ENCODE results near the gene TNF.

Gene TNF

DNA sequence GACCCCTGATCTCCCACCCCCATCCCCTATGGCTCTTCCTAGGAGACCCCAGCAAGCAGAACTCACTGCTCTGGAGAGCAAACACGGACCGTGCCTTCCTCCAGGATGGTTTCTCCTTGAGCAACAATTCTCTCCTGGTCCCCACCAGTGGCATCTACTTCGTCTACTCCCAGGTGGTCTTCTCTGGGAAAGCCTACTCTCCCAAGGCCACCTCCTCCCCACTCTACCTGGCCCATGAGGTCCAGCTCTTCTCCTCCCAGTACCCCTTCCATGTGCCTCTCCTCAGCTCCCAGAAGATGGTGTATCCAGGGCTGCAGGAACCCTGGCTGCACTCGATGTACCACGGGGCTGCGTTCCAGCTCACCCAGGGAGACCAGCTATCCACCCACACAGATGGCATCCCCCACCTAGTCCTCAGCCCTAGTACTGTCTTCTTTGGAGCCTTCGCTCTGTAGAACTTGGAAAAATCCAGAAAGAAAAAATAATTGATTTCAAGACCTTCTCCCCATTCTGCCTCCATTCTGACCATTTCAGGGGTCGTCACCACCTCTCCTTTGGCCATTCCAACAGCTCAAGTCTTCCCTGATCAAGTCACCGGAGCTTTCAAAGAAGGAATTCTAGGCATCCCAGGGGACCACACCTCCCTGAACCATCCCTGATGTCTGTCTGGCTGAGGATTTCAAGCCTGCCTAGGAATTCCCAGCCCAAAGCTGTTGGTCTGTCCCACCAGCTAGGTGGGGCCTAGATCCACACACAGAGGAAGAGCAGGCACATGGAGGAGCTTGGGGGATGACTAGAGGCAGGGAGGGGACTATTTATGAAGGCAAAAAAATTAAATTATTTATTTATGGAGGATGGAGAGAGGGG is 1.9 kb upstream of the TNF start:
- DNase-seq = no peak

DNA sequence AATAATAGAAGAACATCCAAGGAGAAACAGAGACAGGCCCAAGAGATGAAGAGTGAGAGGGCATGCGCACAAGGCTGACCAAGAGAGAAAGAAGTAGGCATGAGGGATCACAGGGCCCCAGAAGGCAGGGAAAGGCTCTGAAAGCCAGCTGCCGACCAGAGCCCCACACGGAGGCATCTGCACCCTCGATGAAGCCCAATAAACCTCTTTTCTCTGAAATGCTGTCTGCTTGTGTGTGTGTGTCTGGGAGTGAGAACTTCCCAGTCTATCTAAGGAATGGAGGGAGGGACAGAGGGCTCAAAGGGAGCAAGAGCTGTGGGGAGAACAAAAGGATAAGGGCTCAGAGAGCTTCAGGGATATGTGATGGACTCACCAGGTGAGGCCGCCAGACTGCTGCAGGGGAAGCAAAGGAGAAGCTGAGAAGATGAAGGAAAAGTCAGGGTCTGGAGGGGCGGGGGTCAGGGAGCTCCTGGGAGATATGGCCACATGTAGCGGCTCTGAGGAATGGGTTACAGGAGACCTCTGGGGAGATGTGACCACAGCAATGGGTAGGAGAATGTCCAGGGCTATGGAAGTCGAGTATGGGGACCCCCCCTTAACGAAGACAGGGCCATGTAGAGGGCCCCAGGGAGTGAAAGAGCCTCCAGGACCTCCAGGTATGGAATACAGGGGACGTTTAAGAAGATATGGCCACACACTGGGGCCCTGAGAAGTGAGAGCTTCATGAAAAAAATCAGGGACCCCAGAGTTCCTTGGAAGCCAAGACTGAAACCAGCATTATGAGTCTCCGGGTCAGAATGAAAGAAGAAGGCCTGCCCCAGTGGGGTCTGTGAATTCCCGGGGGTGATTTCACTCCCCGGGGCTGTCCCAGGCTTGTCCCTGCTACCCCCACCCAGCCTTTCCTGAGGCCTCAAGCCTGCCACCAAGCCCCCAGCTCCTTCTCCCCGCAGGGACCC is 981 bp upstream of the TNF start:
- no peak for DNase-seq

DNA sequence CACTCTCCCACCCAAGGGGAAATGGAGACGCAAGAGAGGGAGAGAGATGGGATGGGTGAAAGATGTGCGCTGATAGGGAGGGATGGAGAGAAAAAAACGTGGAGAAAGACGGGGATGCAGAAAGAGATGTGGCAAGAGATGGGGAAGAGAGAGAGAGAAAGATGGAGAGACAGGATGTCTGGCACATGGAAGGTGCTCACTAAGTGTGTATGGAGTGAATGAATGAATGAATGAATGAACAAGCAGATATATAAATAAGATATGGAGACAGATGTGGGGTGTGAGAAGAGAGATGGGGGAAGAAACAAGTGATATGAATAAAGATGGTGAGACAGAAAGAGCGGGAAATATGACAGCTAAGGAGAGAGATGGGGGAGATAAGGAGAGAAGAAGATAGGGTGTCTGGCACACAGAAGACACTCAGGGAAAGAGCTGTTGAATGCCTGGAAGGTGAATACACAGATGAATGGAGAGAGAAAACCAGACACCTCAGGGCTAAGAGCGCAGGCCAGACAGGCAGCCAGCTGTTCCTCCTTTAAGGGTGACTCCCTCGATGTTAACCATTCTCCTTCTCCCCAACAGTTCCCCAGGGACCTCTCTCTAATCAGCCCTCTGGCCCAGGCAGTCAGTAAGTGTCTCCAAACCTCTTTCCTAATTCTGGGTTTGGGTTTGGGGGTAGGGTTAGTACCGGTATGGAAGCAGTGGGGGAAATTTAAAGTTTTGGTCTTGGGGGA is 754 bp downstream of the TNF start:
- no peak for DNase-seq

DNA sequence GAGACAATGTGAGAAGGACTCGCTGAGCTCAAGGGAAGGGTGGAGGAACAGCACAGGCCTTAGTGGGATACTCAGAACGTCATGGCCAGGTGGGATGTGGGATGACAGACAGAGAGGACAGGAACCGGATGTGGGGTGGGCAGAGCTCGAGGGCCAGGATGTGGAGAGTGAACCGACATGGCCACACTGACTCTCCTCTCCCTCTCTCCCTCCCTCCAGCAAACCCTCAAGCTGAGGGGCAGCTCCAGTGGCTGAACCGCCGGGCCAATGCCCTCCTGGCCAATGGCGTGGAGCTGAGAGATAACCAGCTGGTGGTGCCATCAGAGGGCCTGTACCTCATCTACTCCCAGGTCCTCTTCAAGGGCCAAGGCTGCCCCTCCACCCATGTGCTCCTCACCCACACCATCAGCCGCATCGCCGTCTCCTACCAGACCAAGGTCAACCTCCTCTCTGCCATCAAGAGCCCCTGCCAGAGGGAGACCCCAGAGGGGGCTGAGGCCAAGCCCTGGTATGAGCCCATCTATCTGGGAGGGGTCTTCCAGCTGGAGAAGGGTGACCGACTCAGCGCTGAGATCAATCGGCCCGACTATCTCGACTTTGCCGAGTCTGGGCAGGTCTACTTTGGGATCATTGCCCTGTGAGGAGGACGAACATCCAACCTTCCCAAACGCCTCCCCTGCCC is 1.7 kb downstream of the TNF start:
- DNase-seq = peak; percentile 59

DNA sequence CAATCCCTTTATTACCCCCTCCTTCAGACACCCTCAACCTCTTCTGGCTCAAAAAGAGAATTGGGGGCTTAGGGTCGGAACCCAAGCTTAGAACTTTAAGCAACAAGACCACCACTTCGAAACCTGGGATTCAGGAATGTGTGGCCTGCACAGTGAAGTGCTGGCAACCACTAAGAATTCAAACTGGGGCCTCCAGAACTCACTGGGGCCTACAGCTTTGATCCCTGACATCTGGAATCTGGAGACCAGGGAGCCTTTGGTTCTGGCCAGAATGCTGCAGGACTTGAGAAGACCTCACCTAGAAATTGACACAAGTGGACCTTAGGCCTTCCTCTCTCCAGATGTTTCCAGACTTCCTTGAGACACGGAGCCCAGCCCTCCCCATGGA is 2.2 kb downstream of the TNF start:
- DNase-seq = no peak

DNA sequence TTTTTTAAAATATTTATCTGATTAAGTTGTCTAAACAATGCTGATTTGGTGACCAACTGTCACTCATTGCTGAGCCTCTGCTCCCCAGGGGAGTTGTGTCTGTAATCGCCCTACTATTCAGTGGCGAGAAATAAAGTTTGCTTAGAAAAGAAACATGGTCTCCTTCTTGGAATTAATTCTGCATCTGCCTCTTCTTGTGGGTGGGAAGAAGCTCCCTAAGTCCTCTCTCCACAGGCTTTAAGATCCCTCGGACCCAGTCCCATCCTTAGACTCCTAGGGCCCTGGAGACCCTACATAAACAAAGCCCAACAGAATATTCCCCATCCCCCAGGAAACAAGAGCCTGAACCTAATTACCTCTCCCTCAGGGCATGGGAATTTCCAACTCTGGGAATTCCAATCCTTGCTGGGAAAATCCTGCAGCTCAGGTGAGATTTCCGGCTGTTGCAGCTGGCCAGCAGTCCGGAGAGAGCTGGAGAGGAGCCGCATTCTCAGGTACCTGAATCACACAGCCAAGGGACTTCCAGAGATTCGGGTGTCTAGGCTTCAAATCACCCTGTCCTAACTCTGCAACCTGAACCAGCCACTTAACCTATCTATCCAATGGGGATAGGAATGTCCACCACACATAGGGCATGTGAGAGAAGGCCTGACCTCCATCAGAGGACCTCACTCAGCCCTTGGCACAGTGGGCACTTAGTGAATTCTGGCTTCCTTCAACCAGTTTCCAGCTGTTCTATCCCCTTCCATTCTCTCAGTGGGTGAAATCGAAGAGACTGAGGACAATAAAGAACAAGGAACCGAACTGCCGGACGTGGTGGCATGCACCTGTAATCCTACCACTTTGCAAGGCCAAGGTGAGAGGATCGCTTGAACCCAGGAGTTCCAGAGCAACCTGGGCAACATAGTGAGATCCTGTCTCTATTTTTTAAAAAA is 3.1 kb downstream of the TNF start:
- no peak for DNase-seq

DNA sequence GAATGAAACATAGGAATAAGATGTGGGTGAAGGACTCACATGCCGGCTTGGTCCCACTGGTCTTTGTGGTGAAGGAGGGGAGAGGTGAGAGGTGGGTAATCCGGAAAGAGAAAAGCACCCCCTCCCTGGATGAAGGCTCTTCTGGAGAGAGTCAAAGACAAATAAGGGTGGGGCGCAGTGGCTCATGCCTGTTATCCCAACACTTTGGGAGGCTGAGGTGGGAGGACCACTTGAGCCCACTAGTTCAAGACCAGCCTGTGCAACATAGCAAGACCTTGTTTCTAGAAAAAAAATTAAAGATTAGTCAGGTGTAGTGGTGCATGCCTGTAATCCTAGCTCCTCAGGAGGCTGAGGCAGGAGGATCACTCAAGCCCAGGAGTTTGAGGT is 3.7 kb downstream of the TNF start:
- DNase-seq = no peak

DNA sequence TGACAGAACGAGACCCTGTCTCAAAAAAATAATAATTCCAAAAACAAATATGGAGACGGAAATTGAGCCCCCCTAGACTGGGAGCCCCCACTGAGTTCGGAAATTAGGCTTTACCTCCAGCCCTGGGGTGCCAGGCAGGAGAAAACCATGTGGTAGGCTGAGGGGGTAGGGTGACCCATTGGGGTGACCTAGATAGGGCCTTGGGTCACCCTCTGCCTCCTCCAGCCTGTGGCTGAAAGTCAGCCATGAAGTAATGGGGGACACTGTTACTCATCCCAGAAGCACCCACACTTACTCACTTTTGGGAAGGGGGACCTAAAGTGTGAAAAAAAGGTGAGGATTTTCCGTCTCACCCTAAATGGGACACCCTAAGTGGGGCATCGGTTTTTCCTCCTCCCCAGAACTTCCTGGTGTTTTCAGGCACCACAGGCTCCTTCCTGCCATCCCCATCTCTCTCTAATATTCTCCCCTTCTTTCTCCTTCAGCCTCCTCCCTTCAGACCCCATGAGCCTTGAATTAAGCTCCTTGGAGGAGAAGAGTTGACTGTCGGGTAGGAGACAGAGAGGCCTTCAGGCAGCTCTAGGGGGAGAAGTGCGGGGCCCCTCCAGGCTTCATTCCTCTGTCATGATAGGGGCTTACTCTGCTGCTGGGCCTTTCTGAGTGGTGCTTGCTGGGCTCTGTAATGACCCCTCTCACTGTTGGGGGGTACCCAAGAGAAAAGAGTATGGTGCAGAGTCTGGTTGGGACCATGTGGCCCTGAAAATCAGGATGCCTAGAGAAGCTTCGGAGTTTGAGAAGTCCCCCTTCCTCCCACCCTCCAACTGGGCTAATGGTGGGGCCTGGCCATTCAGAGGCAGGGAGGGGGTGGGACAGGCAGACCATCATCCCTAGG is 4.4 kb downstream of the TNF start:
- DNase-seq = peak; percentile 23

DNA sequence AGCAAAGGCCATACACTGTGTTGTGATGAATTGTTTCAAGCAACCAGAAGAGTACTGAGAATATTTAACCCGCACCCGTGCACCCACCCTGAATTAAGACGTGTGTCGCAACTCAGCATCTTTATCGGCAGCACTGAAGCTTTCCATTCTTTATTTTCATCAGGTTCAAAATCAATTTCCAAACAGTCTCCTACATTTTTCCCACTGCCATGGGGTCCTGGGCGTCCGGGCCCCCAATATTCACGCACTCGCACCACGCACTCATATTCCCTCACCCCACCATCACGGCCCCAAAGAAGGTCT is 5.0 kb downstream of the TNF start:
- DNase-seq = no peak

DNA sequence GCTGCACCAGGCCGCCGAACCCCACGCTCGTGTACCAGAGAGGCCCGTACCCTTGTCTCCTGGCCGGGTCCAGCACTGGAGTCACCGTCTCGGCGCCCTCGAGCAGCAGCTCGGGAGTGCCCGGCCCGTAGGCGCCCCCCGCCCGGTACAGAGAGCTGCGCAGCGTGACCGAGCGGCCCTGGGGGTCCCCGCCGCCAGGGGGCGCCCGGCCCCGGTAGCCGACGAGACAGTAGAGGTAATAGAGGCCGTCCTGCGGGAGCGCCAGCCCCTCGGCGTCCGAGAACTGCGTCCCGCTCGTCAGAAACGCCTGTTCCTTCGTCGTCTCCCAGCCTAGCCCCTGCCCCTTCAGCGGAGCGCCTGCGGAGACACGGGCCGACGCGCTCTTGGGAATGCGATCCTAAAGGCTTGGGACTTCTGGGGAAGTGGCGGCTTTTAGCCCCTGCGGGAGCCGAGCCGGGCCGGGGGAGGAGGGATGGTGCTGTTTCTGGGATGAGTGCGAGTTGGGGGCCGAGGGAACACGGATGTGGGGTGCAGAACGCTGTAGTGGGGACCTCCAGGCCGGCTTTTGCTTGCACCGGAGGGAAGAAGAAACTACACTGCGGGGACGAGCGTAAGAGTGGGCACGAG is 5.6 kb downstream of the TNF start:
- peak; percentile 93 for DNase-seq

DNA sequence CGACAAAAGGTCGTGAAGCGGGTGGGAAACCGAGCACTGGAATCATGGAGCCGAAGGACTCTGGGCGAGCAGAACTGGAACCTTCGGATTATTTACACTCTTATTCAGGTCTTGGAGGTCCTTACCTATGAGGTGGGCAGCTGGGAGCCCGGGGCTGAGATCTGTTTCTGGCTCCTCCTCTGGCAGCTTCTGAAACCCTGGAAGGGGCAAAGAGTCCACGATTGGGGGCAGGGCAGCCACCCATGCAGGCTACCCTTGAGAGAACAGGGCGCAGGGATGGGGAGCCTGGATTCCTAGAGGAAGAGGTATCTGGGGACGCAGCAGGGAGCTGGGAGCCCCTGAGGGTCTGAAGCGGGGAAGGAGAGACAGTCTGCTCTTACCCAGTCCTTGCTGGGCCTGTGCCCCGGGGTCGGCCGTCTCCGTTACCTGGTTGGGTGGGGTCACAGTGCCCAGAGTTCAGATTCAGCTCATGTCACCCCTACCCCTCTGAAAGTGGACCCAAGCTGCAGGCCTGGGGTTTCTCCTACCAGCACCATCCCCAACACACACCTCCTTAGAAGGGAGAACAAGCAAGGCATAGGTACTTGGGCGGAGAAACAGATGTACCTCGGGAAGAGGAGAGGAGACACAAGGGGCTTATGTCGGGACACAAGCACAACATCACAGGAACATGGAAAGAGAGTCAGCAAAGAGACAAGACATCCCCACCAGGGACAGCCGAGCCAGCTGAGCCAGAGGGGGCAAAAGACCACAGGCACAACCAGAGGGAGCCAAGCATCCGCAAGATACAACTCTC is 6.3 kb downstream of the TNF start:
- DNase-seq = peak; percentile 56

DNA sequence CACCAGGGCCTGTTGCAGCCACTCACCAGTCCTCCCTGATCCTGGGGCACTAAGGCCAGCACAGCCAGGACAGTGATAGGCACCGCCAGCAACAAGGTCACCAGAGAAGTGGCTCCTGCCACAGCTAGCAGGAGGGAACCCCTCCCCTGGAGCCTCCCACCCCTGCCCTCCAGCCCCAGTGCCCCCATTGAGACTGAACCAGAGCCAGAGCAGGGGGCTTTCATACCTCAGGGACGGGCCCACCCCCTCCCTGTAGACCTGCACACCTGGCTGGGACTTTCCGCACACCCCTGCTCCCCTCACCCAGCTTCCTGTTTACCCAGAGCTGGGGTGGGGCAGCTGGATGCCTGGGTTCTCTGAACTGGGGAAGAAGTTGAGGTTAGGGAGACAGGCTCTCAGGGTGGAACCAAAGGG is 6.9 kb downstream of the TNF start, which contains the start of gene LTB:
Gene LTB (minus strand): TSS at position 195 of the 414 bp plus-strand sequence. CDS start 7 bp downstream, at position 188.
- peak; percentile 83 for DNase-seq

DNA sequence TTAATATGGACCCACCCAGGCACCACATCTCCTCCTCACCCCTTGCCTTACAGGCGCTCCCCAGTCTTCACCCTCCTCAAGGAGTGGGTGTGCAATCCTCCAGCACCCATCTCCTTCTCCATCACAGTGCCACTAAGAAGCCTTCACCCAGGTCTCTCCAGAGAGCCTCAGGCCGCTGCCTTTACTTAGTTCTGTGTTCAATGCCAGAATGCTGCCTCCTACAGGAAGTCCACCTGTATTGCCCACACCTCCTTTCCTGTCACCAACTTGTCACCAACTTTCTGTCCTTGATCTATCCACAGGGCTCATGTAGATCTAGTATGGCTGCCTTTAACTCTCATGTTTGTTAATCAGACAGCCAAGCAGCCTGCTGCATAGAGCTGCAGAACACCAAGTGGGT is 10.1 kb downstream of the TNF start:
- DNase-seq = peak; percentile 66

DNA sequence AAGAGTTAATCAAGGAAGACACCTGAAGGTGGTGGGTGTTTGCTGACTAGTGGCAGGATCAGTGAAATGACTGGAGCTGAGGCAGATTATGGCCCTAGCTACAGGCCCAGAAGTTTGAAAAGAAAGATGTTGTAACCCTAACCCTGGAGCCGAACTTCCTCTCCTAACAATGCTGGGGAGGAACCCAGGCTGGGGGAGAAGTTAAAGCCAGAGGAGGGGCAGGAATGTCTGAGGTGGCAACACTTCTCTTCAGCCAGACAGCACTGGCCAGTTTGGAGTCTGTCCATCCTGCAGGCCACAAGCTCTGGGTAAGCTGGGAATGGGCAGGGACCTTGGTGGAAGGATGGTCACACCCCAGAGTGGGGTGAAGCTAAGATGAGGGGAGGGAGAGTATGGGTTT is 10.6 kb downstream of the TNF start, which contains the start of gene LST1:
Gene LST1 (plus strand): TSS at position 270 of the 400 bp plus-strand sequence. CDS start 1,023 bp downstream, outside the sequence.
- DNase-seq = no peak

DNA sequence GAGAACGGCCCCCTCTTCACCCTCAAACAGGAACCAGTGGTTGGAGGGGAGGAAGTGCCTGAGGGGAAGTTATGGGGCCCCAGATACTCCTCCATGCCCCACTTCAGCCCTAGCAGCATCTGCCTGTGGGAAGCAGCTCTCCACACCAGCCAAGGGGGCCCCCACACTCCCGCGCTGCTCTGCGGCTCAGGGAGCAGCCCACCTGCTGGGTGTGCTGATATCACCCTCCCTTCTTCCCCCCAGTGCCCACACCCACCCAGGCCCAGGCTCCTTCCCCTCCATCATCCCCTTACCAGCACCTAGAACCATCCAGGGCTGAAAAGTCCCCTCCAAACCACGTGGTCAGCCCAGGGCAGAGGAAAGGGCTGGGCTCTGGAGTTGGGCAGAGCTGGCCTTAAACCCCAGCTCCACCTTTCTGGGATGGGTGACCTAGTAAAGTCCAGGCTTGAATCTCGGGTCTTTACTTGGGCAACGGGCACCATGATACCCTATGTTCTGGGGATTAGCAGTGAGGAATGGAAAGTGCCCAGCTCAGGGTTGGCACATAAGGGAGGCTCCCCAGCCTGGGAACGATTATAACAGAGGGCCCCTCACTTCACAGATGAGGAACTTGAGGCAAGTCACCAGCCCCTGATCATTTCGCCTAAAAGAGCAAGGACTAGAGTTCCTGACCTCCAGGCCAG is 11.4 kb downstream of the TNF start:
- peak; percentile 52 for DNase-seq

DNA sequence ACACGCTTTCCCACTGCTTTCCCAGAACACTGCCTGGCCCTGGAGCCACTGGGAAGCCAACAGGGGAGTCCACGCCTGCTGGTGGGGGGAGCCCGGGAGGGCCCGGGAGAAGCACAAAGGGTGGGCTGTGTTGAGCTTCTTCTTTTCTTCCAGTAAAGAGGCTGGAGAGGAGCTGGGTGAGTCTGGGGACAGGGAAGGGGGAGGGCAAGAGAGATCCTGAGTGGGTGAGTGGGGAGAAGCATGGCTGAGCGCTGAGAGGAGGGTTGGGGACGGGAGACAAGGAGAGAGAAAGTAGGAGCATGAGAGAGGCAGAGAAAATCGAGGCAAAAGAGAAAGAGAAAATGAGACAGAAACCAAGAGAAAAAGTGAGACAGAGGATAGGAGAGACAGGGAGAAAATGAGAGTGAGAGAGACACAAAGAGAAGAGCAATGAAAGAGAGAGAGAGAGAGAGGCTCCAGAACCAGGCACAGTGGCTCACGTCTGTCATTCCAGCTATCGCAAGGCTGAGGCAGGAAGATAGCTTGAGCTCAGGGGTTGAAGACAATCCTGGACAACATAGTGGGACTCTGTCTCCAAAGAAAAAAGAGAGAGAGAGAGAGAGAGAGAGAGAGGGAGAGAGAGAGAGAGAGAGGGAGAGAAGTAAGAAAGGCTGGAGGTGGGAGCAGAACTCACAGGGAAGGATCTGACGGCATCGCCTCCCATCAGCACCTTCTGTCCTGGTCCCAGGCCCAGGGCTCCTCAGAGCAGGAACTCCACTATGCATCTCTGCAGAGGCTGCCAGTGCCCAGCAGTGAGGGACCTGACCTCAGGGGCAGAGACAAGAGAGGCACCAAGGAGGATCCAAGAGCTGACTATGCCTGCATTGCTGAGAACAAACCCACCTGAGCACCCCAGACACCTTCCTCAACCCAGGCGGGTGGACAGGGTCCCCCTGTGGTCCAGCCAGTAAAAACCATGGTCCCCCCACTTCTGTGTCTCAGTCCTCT is 12.7 kb downstream of the TNF start:
- peak; percentile 11 for DNase-seq
